HEK293T (cell line): ENCODE data around the gene SOX13.

Experiments used
- CTCF ChIA-PET: fragments of 350-600 bp; formaldehyde crosslinking; extraction: SDS; loops from one replicate; lab custom pipeline; 2021; ENCODE audit warnings: antibody characterized with exemption, inconsistent platforms; lab: Yijun Ruan, JAX
- POLR2A ChIA-PET: fragments of 350-600 bp; formaldehyde crosslinking; extraction: SDS; loops from one replicate; lab custom pipeline; 2020; ENCODE audit warnings: antibody characterized with exemption, inconsistent platforms; lab: Yijun Ruan, JAX
- DNase-seq: peaks from one replicate; pipeline ENCODE4 v3.0.0; 2012; ENCODE audit warnings: mixed read lengths; ENCODE audit errors: extremely low spot score
- ARNT ChIP-seq: fragments of 450-650 bp; IDR thresholded peaks from 2 replicates; pipeline ENCODE4 v1.6.1; 2017; ENCODE audit warnings: mild to moderate bottlenecking
- BHLHE40 ChIP-seq: fragments of 450-650 bp; IDR thresholded peaks from 2 replicates; pipeline ENCODE4 v1.6.1; 2016; ENCODE audit warnings: mild to moderate bottlenecking, moderate library complexity, borderline replicate concordance
- CTBP1 ChIP-seq: fragments of 450-650 bp; IDR thresholded peaks from 2 replicates; pipeline ENCODE4 v1.6.1; 2016; ENCODE audit warnings: borderline replicate concordance
- ELF4 ChIP-seq: fragments of 450-650 bp; IDR thresholded peaks from 2 replicates; pipeline ENCODE4 v1.6.1; 2017; ENCODE audit warnings: antibody characterized with exemption
- FOXA1 ChIP-seq: fragments of 450-650 bp; IDR thresholded peaks from 2 replicates; pipeline ENCODE4 v1.6.1; 2016; ENCODE audit warnings: mild to moderate bottlenecking
- FOXK2 ChIP-seq: fragments of 450-650 bp; IDR thresholded peaks from 2 replicates; pipeline ENCODE4 v1.6.1; 2016; ENCODE audit warnings: mild to moderate bottlenecking
- FOXM1 ChIP-seq: fragments of 450-650 bp; IDR thresholded peaks from 2 replicates; pipeline ENCODE4 v1.6.1; 2017; ENCODE audit warnings: mild to moderate bottlenecking, borderline replicate concordance
- HDGF ChIP-seq: fragments of 450-650 bp; IDR thresholded peaks from 2 replicates; pipeline ENCODE4 v1.6.1; 2017; ENCODE audit warnings: antibody characterized with exemption, borderline replicate concordance
- L3MBTL2 ChIP-seq: fragments of 450-650 bp; conservative IDR thresholded peaks from 2 replicates; pipeline ENCODE4 v1.6.1; 2016; ENCODE audit warnings: mild to moderate bottlenecking
- LEF1 ChIP-seq: fragments of 450-650 bp; IDR thresholded peaks from 2 replicates; pipeline ENCODE4 v1.6.1; 2017; ENCODE audit warnings: mild to moderate bottlenecking, borderline replicate concordance
- NFRKB ChIP-seq: fragments of 450-650 bp; IDR thresholded peaks from 2 replicates; pipeline ENCODE4 v1.6.1; 2016; ENCODE audit warnings: mild to moderate bottlenecking, moderate library complexity
- SP1 ChIP-seq: fragments of 450-650 bp; IDR thresholded peaks from 2 replicates; pipeline ENCODE4 v1.6.1; 2017
- SUZ12 ChIP-seq: fragments of 450-650 bp; IDR thresholded peaks from 2 replicates; pipeline ENCODE4 v1.6.1; 2016; ENCODE audit warnings: mild to moderate bottlenecking
- TARDBP ChIP-seq: fragments of 450-650 bp; IDR thresholded peaks from 2 replicates; pipeline ENCODE4 v1.6.1; 2016
- ZNF384 ChIP-seq: fragments of 450-650 bp; IDR thresholded peaks from 2 replicates; pipeline ENCODE4 v1.6.1; 2016
- TF ChIP-seq, protein P1 (sequence below): fragments of 450-650 bp; IDR thresholded peaks from 2 replicates; pipeline ENCODE4 v1.6.1; 2016

Gene SOX13

DNA sequence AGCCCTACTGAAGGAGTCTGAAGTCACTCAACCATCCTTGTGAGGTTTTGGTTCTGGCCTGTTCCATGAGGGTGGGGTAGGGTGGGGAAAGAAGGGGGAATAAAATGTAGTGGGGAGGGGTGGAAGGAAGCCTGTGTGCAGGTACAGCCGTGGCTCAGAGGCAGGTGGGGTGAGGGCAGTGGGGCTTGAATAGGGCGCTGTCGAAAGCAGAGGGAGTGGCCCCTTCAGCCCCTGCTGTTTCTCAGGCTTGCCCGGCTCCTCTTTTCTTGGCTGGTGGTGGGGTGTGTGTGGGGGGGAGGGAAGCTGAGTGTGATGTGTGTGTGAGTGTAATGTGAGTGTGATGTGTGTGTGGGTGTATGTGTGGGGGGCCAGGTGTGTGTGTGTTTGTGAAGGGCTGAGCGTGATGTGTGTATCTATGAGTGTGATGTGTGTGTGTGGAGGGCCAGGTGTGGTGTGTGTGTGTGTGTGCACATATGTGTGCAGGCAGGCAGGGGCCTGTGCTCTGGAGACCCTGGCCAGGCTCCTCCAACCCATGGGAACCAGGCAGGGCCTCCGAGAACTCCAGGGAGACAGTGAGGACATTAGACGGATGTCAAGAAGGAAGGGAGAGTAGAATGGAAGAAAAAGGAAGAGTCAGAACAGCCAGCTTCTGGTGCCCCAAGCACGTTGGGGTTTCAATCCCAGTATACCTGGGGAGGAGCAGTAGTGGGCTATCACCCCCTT, 9.0 kb downstream of the SOX13 start:
- TF ChIP-seq HDGF, result no peak
- TF ChIP-seq FOXM1, result no peak
- no peak for TF ChIP-seq ELF4
- no peak for TF ChIP-seq FOXK2
- TF ChIP-seq BHLHE40, result no peak
- TF ChIP-seq TARDBP, result no peak
- TF ChIP-seq LEF1, result no peak
- no peak for TF ChIP-seq SUZ12
- no peak for TF ChIP-seq NFRKB
- TF ChIP-seq ARNT, result no peak
- no peak for TF ChIP-seq ZNF384
- TF ChIP-seq SP1, result no peak
- TF ChIP-seq L3MBTL2, result no peak
- no peak for DNase-seq
- POLR2A ChIA-PET, result no interaction called here
- CTCF ChIA-PET, result no interaction called here

DNA sequence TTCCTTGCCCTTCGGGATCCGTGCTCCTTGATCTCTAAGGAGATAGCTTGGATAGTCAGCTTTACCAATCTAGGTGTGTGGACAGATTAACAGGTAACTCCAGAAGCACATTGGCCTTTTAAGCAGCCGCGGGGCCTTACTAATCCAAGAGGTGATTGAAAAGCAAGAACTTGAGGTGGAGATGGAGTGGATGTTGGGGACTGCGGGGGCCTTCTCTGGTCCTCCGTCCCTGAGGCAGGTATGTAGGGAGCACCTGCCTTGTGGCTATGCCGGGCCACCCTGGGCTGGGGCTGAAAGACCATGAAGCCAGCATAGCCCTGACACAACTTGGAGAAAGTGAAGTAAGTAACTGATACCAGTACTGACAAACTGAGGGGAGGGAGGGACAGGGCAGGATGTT, 10.6 kb downstream of the SOX13 start:
- DNase-seq, result no peak
- CTCF ChIA-PET, result no interaction called here
- POLR2A ChIA-PET, result no interaction called here
- no peak for TF ChIP-seq ZNF384
- no peak for TF ChIP-seq LEF1
- TF ChIP-seq BHLHE40, result no peak
- TF ChIP-seq ELF4, result no peak
- TF ChIP-seq TARDBP, result no peak
- no peak for TF ChIP-seq ARNT
- TF ChIP-seq FOXK2, result no peak
- no peak for TF ChIP-seq L3MBTL2
- no peak for TF ChIP-seq HDGF
- TF ChIP-seq, protein P1, sequence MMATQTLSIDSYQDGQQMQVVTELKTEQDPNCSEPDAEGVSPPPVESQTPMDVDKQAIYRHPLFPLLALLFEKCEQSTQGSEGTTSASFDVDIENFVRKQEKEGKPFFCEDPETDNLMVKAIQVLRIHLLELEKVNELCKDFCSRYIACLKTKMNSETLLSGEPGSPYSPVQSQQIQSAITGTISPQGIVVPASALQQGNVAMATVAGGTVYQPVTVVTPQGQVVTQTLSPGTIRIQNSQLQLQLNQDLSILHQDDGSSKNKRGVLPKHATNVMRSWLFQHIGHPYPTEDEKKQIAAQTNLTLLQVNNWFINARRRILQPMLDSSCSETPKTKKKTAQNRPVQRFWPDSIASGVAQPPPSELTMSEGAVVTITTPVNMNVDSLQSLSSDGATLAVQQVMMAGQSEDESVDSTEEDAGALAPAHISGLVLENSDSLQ, result no peak
- no peak for TF ChIP-seq SUZ12
- TF ChIP-seq FOXA1, result no peak
- no peak for TF ChIP-seq FOXM1
- no peak for TF ChIP-seq NFRKB
- no peak for TF ChIP-seq CTBP1

DNA sequence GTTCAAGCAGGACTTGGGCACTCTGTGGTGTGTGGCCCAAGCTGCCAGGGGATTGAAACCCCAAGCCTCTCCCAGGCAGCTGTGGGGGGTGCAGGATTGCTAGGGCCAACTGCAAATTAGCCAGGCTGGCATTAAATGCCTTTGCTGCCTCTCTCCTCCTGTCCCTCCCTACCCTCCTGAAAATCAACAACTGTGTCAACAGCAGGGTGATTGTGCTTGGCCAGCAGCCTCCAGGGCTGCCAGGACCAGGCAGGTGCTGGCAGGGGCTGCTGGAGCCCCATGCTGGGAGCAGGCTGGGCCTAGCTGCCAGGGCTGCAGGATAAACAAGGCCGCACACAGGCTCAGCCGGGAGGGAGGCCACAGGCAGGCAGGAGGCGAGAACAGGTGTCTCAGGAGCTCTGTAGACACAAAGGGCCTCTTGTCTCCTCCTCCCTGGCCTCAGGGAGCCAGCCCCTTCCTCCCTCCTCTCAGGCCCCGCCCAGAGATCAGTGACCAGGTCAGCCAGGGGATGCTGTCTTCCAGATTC, 11.4 kb downstream of the SOX13 start:
- DNase-seq, result no peak
- ChIA-PET CTCF (interaction anchor here (0.7 kb wide), 1 partner anchor 321 kb away, joined by 3 read pairs; no protein-coding TSS in a partner anchor), POLR2A (no interaction called here)
- TF ChIP-seq ELF4, result no peak
- TF ChIP-seq, protein P1, result no peak
- no peak for TF ChIP-seq FOXK2
- TF ChIP-seq L3MBTL2, result no peak
- no peak for TF ChIP-seq NFRKB
- no peak for TF ChIP-seq HDGF
- no peak for TF ChIP-seq SUZ12
- no peak for TF ChIP-seq LEF1

DNA sequence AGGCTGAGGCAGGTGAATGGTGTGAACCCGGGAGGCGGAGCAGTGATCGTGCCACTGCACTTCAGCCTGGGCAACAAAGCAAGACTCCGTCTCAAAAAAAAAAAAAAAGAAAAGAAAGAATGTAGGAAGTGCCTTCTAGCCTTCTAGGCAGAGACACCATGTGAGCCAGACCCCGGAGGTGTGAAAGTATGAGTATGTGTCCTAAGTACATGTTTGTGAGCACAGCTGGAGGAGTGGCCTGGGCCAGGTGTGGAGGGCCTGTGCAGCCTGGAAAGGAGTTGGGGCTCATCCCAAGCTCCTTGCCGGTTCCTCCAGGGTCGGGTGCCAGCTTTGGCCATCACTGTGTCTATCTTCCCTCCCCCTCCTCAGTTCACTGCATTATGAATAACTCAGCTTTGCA, 13.0 kb downstream of the SOX13 start:
- ChIA-PET CTCF (interaction anchor here (0.6 kb wide), 1 partner anchor 29 kb away, joined by 3 read pairs; no protein-coding TSS in a partner anchor), POLR2A (no interaction called here)
- TF ChIP-seq ZNF384 (no peak), HDGF (no peak), ARNT (no peak), L3MBTL2 (no peak), ELF4 (no peak), NFRKB (no peak), CTBP1 (no peak), SP1 (no peak), BHLHE40 (no peak)
- no peak for DNase-seq

DNA sequence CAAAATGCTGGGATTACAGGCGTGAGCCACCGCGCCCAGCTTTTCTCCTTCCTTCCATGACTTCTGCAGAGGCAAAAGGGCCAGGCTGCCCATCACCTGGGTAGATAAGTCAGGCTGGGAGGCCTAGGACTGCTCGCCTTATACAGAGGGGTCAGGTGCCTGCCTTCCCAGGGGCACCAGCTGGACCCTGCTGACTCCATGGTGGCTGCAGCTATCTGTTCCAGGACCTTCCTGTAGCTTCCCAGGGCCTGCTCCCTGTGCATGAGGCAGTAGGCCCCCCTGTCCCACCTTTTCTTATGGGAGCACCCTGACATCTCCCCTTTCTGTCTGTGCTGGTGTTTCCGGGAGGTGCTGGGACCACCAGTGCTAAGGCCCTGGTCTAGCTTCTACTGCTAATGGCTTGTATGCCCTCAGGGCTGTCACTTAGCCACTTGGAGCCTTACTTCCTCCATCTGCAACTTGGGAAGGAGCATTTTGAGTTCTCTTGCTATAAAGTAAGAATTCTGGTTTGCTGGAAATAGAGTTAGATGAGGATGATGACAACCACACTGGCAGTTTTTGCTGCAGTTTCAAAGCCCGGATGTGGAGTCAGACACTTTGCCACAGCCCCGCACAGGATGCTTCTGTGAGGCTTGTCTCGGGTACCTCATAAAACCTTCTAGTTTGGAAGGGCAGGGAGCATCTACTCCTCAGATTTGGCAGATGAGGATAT, 14.4 kb downstream of the SOX13 start:
- TF ChIP-seq FOXA1, result no peak
- TF ChIP-seq BHLHE40, result no peak
- TF ChIP-seq SUZ12, result no peak
- no peak for TF ChIP-seq SP1
- no peak for TF ChIP-seq LEF1
- TF ChIP-seq, protein P1, result no peak
- TF ChIP-seq NFRKB, result no peak
- no peak for TF ChIP-seq TARDBP
- TF ChIP-seq ZNF384, result no peak
- TF ChIP-seq FOXK2, result no peak
- TF ChIP-seq CTBP1, result no peak
- TF ChIP-seq HDGF, result no peak
- TF ChIP-seq ELF4, result no peak
- no peak for TF ChIP-seq L3MBTL2
- no peak for TF ChIP-seq ARNT
- TF ChIP-seq FOXM1, result no peak
- CTCF ChIA-PET, result interaction anchor here (0.7 kb wide), 1 partner anchor 25 kb away, joined by 4 read pairs; no protein-coding TSS in a partner anchor
- POLR2A ChIA-PET, result no interaction called here
- DNase-seq, result no peak
